Smooth muscle cell (in vitro differentiated cells): Measurements from ENCODE around the gene KRAS. TPM values are rescaled to one million over a fixed set of nuclear protein-coding genes. Genes with fewer than 3 reads are reported as not detected.
"Not testable (repeated sequence)": the region's sequence is repeated elsewhere in the genome, so short reads cannot be mapped to it uniquely, and the experiment has no call there.

Experiments
- DNase-seq: peaks from one replicate; lab custom pipeline; 2025; ENCODE audit not compliant: unreplicated experiment; lab: John Stamatoyannopoulos, UW
- H2AFZ ChIP-seq: fragments of 200-600 bp; sonication (generic); 2 replicates; pipeline ENCODE4 v1.6.0; 2016; ENCODE audit warnings: antibody characterized with exemption, low read depth, mild to moderate bottlenecking
- H3F3A ChIP-seq: fragments of 200-600 bp; sonication (generic); 2 replicates; pipeline ENCODE4 v1.6.0; 2017; ENCODE audit warnings: antibody characterized with exemption, low read depth
- H3K27ac ChIP-seq: fragments of 200-600 bp; sonication (generic); 2 replicates; pipeline ENCODE4 v1.5.1; 2016; ENCODE audit warnings: low read depth, mild to moderate bottlenecking
- H3K27me3 ChIP-seq: fragments of 200-600 bp; sonication (generic); 2 replicates; pipeline ENCODE4 v1.6.1; 2016; ENCODE audit warnings: low read depth, mild to moderate bottlenecking
- H3K36me3 ChIP-seq: fragments of 200-600 bp; sonication (generic); 2 replicates; pipeline ENCODE4 v1.5.1; 2016; ENCODE audit warnings: low read depth
- H3K4me1 ChIP-seq: fragments of 200-600 bp; sonication (generic); 2 replicates; pipeline ENCODE4 v1.5.1; 2016; ENCODE audit warnings: low read depth
- H3K4me2 ChIP-seq: fragments of 200-600 bp; sonication (generic); 2 replicates; pipeline ENCODE4 v1.6.0; 2016; ENCODE audit warnings: mild to moderate bottlenecking
- H3K4me3 ChIP-seq: fragments of 200-600 bp; sonication (generic); 2 replicates; pipeline ENCODE4 v1.5.1; 2016; ENCODE audit warnings: mild to moderate bottlenecking
- H3K79me2 ChIP-seq: fragments of 200-600 bp; sonication (generic); 2 replicates; pipeline ENCODE4 v1.6.0; 2016; ENCODE audit warnings: low read depth, mild to moderate bottlenecking
- H3K9ac ChIP-seq: fragments of 200-600 bp; sonication (generic); 2 replicates; pipeline ENCODE4 v1.6.0; 2016; ENCODE audit warnings: low read depth
- H3K9me3 ChIP-seq: fragments of 200-600 bp; sonication (generic); replicated peaks from 2 replicates; pipeline ENCODE4 v1.5.1; 2016; ENCODE audit warnings: low read depth
- H4K20me1 ChIP-seq: fragments of 200-600 bp; sonication (generic); 2 replicates; pipeline ENCODE4 v1.6.0; 2016; ENCODE audit warnings: low read depth
- WGBS: methylation state at CpG from one replicate; pipeline ENCODE4 v1.1.7; 2016; ENCODE audit warnings: low lambda C conversion rate; 5-methylcytosine and 5-hydroxymethylcytosine counted together
- polyA plus RNA-seq: library from polyadenylated mRNA; unstranded; fragments of >200 nt; fragmentation: Nextera tagmentation; extraction: Ambion mirVana; gene quantifications from 2 replicates; pipeline ENCODE4 v1.2.1, GENCODE V29; 2016
- total RNA-seq: library from RNA; depleted of rRNA; stranded (reverse); fragments of >200 nt; gene quantifications from 2 replicates; pipeline ENCODE4 v1.2.3, GENCODE V29; 2014
- TF ChIP-seq, protein P1 (sequence below): fragments of 200-600 bp; sonication (generic); IDR thresholded peaks from 2 replicates; pipeline ENCODE4 v1.5.1; 2017; ENCODE audit warnings: borderline replicate concordance, mild to moderate bottlenecking, antibody characterized with exemption; ENCODE audit not compliant: insufficient read depth, poor library complexity, severe bottlenecking

Gene KRAS
- total and polyA plus RNA-seq, 2 experiments from 2014 or later, result 15.5 to 17.1 TPM

DNA sequence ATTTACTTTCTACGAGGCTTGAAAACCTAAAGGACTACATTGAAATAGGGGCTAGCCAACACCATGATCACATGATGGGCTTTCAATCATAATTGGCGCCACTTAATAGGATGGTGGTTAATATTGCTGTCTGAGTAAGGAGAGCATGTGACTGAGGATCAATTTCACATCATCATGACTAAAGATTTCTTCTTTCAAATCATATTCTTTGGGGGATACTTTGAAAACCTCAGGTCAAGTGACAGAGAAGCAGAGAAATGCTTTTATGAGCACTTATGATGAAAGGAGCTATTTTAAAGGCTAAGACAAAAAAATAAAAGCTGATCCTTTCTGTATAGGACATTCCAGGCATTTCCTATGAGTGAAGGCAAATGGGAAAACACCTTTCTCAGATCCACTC, 42.9 kb upstream of the KRAS start:
- Histone ChIP-seq H3K4me2 (no peak overlapping the region), H3F3A (no peaks in the 10 kb centered on the region), H3K9me3 (no peaks in the 10 kb centered on the region), H3K4me3 (no peak overlapping the region), H3K27ac (no peak overlapping the region), H3K9ac (no peak overlapping the region), H3K36me3 (no peaks in the 10 kb centered on the region), H3K27me3 (no peaks in the 10 kb centered on the region), H3K79me2 (no peaks in the 10 kb centered on the region), H3K4me1 (no peaks in the 10 kb centered on the region), H2AFZ (no peak overlapping the region), H4K20me1 (no peaks in the 10 kb centered on the region)
- DNase-seq, result no peak
- TF ChIP-seq, protein P1, sequence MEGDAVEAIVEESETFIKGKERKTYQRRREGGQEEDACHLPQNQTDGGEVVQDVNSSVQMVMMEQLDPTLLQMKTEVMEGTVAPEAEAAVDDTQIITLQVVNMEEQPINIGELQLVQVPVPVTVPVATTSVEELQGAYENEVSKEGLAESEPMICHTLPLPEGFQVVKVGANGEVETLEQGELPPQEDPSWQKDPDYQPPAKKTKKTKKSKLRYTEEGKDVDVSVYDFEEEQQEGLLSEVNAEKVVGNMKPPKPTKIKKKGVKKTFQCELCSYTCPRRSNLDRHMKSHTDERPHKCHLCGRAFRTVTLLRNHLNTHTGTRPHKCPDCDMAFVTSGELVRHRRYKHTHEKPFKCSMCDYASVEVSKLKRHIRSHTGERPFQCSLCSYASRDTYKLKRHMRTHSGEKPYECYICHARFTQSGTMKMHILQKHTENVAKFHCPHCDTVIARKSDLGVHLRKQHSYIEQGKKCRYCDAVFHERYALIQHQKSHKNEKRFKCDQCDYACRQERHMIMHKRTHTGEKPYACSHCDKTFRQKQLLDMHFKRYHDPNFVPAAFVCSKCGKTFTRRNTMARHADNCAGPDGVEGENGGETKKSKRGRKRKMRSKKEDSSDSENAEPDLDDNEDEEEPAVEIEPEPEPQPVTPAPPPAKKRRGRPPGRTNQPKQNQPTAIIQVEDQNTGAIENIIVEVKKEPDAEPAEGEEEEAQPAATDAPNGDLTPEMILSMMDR, result no peak
- WGBS, result 92% methylated on average over 2 of the region's 2 CpGs

DNA sequence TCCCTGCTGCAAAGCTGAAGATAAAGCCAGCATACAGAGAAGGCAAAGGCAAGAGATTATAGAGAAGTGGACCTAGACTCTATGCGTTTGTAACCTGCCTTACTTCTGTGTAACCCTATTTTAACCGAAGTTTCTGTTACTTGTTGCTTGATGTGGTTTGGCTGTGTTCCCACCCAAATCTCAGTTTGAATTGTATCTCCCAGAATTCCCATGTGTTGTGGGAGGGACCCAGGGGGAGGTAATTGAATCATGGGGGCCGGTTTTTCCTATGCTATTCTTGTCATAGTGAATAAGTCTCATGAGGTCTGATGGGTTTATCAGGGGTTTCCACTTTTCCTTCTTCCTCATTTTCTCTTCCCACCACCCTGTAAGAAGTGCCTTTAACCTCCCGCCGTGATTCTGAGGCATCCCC, 42.1 kb upstream of the KRAS start:
- H3F3A ChIP-seq, H3K9ac ChIP-seq, H4K20me1 ChIP-seq, H3K9me3 ChIP-seq, DNase-seq, H3K27ac ChIP-seq, H3K4me3 ChIP-seq, H3K79me2 ChIP-seq, H3K4me2 ChIP-seq, H3K4me1 ChIP-seq, H3K36me3 ChIP-seq, H3K27me3 ChIP-seq, H2AFZ ChIP-seq: not testable (repeated sequence)
- WGBS, result 98% methylated on average over 5 of the region's 5 CpGs

DNA sequence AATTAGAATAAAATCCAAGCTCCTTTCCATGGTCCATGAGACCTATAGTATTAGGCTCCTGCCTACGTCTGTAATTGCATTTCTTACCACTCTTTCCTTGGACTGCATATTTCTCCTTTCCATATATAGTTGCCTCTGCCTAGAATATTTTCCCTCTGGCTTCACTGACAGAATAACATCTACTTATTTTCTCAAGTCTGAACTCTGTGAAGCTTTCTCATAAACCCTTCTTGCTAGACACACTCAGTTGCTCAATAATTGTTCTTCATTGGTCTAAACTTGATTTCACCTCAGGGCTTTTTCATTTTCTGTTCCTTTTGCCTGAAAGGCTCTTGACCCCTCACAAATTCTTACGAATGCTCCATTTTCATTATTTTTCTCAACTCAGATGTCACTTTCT, 36.9 kb upstream of the KRAS start:
- no peak overlapping the region for H3K4me3 ChIP-seq
- no peaks in the 10 kb centered on the region for H3K4me1 ChIP-seq
- TF ChIP-seq, protein P1, result no peak
- H4K20me1 ChIP-seq, result no peaks in the 10 kb centered on the region
- H3K79me2 ChIP-seq, result no peaks in the 10 kb centered on the region
- 89% methylated on average over 2 of the region's 2 CpGs for WGBS
- H3K27ac ChIP-seq, result no peak overlapping the region
- no peaks in the 10 kb centered on the region for H3F3A ChIP-seq
- no peak overlapping the region for H3K4me2 ChIP-seq
- H3K9ac ChIP-seq, result no peak overlapping the region
- H3K27me3 ChIP-seq, result no peaks in the 10 kb centered on the region
- DNase-seq, result no peak
- H3K9me3 ChIP-seq, result no peaks in the 10 kb centered on the region
- H3K36me3 ChIP-seq, result no peaks in the 10 kb centered on the region
- H2AFZ ChIP-seq, result no peak overlapping the region

DNA sequence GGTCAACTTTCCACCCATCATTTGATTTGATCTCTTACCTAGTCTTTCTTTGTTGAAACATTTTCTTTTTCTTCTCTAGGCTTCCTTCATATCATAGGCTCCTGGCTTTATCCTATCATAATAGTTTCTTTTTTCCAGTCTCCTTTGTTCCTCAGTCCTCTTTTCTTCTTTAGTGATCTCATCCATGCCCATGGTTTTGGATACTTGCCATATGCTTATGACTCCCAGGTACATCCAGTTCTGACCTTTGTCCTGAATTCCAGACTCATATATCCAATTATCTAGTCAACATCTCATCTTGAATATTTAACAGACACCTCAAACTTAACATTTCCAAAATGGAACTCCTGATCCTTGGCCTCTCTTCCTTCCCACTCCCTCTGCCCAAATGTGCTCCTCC, 36.1 kb upstream of the KRAS start:
- TF ChIP-seq, protein P1, result no peak
- H3K27ac ChIP-seq, result no peak overlapping the region
- no peak overlapping the region for H3K9ac ChIP-seq

More for the DNA sequence above, 36.1 kb upstream of the KRAS start:
- no peak for DNase-seq
- Histone ChIP-seq H4K20me1 (no peaks in the 10 kb centered on the region), H3F3A (no peaks in the 10 kb centered on the region), H3K4me3 (no peak overlapping the region), H2AFZ (no peak overlapping the region), H3K79me2 (no peaks in the 10 kb centered on the region), H3K4me2 (no peak overlapping the region), H3K36me3 (no peaks in the 10 kb centered on the region), H3K9me3 (no peaks in the 10 kb centered on the region), H3K4me1 (no peaks in the 10 kb centered on the region), H3K27me3 (no peaks in the 10 kb centered on the region)
